HS-27A (cell line): ENCODE results near the gene SCART1.
"Not testable (repeated sequence)": the region's sequence is repeated elsewhere in the genome, so short reads cannot be mapped to it uniquely, and the experiment has no call there.

ENCODE experiments used
- DNase-seq: peaks from one replicate; pipeline ENCODE4 v3.0.0-alpha.2; 2012; ENCODE audit warnings: low read depth, missing footprints

The SCART1 gene

DNA sequence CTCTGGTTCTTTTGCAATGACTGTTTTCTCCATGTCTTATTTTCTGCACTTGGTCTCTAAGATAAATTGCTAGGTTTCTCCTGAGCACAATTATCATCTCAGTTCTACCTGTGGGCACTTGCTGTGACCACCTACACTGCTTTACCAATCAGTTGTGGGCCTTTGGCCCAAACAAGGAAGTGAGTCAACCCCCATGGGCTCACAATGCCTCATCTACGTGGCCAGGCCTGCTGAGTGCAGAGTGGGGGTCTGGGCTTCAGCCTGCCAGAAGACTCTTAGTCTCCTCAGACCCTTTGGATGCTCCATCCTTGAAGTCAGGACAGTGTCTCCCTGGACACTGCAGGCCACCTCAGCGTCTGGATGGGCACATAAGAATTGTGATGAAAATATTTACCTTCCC is 20.3 kb downstream of the SCART1 start:
- no peak for DNase-seq

DNA sequence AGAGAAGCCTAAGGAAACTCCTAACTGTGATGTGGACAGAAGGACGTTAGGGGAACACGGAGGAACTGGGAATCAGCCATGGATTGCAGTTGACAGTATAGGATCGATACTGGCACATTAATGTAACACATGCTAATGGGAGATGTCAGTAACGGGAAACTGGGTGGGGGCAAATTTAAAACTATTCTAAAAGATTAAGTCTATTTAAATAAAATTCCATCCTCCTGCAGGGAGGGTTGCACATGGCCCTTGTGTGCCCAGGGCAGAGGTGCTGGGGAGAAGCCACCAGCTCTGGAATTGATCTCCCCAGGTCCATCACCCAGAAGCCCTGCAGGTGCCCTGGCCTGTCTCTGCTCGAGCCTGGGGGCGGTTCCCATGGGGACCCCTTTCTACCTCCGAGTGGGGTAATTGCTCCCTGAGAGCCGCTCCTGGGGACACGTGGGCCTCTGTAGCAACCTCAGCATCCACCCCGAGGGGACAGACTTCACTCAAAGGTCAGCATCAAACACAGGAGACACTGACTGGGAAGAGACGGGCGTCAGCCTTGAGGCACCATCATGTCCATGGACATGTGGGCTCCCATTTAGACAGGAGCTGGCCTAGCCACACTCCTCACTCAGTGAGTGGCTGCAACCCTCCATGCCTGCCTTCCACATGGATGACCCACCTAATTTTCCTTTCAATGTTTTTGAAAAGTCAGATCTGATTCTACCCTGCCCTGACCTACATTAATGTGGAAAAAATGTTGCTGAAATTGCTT is 21.1 kb downstream of the SCART1 start:
- DNase-seq: no peak

DNA sequence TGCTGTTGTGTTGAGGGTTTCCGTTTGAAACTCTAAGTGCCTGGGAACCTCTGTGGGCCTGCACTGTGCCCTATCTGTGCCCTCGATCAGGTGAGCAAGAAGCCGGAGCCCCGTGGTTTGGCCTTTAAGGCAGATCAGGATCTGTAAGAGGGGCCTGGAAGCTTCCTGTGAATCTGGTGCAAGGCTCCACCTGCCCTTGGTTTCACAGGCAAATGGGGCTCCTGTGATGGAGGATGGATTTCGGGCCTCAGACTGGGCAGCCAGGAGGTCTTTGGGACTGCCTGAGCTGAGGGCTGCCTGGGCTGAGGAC is 21.6 kb downstream of the SCART1 start:
- DNase-seq: no peak

DNA sequence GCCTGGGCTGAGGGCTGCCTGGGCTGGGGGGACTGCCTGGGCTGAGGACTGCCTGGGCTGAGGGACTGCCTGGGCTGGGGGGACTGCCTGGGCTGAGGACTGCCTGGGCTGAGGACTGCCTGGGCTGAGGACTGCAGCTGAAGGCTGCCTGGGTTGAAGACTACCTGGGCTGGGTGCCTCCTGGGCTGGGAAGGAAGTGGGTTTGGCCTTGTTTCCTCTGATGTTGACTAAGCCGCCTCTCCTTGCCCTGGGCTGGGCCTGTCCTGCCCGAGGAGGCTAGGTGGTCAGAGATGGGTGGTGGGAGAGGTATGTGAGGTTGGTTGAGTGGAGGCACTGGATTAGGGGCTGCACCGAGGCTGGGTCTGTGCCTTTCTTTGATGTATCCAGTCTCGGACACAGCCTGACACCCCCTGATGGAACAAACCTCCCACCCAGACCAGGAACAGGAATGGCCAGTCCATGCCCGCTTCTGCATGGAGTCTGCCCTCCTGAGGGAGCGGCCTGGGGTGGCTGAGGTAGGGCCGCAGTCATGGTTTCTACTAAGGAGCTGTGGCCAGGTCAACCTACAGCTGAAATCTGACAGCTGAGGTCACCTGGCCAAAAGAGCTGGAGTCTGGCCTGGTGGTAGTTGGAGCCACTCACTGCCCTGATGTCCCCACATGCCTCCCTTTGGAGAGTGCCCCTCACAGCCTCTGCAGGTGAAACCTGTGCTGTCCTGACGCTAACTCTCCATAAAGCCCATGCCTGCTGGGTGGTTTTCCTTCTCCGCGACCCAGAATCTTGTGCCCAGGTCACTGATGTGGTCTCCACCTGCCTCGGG is 22.3 kb downstream of the SCART1 start:
- DNase-seq: no peak

DNA sequence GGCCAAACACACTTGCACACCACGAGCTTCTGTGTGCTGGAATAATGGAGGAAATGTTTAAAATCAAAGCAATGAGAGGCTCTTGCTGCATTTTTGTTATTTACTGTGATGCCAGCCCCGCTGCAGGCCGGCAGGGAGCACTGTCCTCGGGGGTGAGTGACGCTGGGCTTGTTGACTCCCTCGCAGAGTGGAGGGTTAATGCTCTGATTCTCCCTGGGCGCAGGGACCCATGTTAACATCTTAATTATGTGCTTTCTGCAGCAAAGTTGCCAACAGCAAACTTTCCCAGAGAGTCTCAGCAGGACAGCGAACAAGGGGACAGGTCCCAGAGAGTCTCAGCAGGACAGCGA is 22.9 kb downstream of the SCART1 start:
- no peak for DNase-seq

DNA sequence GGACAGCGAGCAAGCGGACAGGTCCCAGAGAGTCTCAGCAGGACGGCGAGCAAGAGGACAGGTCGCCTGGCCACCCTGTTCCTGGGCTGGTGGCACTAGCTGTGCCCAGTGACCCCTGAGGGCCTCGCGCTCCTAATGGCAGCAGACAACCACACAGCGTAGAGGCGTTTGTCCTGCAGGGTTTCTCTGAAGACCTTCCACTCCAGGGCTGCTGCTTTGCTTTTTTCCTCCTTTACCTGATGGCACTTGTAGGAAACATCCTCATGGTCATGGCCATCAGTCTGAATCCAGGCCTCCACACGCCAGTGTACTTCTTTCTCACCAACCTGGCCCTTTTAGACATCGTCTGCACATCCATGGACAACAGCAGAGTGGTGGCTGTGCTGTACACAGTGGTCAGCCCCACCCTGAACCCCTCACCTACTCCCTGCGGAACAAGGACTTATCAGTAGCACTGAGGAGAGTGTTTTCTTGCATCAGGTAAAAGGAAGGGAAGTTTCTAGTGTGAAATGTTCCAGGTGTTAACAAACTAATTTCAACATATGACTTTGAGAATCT is 27.4 kb downstream of the SCART1 start:
- DNase-seq: no peak

DNA sequence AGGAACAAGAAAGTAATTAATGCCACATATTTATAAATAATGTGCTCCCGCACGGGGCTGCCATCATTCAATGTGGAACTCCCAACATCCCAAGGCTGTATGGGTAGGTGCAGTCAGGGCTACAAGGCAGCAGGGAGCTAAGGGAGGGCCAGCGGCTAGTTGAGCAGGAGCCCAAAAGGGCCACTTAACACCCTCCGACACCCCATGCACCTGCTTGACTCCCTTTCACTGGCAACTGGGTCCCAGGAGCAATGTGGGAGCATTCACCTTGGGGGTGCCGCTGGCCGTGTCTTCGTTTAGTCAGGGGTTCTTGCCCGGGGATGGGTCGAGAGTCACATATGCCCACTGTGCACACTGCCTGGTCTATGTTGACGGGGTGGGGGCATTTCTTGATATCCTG is 27.9 kb downstream of the SCART1 start:
- no peak for DNase-seq

DNA sequence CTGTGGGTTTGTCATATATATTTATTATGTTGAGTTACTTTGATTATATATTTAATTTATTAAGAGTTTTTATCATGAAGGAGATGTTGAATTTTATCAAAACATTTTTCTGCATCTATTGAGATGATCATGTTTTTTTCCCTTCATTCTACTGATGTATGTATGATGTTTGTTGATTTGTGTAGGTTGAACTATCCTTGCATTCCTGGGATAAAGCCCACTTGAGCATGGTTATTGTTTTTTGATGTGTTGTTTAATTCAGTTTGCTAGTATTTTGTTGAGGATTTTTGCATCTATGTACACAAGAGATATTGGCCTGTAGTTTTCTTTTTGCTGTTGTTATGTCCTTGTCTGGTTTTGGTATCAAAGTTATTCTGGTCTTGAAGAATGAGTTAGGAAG is 31.1 kb downstream of the SCART1 start:
- no peak for DNase-seq

DNA sequence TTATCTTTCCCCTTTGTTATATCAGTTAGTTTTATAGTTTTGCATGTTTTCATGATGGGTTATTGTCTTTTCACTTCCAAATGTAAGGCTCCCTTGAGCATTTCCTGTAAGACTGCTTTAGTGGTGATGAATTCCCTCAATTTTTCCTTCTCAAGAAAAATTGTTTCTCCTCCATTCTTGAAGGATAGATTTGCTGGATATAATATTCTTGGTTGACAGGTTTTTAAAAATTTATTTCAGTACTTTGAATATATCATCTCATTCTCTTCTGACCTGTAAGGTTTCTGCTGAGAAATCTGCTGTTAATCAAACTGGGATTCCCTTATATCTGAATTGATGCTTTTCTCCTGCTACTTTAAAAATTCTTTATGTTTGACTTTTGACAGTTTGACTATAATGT is 33.3 kb downstream of the SCART1 start:
- no peak for DNase-seq

DNA sequence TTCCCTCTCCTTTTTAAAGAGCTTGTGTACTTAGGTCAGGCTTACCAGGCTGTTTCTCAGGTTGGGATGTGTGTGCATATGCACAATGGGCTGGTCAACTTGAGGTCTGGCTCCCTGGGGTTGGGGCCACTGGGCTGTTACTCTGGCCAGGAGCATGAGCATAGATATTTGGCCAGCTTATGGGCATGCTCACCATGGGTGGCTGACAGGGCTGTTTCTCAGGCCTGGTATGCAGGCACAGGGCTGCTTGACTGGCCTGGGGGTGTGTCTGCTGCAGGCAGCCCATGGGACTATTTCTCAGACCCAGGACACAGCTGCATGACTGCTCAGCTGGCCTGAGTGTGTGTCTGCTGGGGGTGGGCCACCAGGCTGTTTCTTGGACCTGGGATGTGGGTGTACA is 34.6 kb downstream of the SCART1 start:
- DNase-seq: no peak

DNA sequence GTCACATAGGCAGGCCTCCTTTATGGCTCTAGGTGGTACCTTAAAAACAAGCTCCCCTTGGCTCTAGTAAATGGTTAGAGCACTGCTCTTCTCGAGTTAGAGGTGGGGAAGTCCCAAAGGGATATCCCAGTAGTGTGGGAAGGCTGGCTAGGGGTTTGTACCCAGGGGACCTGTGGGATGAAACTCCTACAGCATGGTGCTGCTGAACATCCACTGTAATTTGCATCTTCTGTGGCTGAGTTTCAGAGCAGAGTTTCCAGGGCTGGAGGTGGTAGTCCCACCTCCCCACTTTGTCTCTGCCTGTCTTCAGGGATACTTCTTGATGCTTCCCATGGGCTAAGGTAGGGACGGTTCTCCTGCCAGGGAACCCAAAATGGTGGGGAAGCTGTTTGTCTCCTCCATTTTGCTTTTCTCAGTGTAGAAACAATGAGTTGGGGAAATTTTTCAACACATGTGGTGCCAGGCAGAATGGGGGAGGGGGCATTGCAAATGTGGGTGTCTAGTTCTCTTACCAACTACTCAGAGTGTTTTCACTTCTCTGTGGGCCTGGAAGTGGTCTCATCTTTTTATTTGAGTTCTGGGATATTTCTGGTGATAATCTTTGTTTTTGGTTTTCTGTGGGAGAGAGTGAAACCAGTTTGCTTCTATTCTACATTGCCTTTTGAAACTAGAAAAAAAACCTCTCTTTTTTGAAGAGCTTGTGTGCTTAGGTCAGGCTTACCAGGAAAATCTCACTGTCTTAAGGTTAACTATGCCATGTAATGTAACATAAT is 36.3 kb downstream of the SCART1 start:
- DNase-seq: no peak

DNA sequence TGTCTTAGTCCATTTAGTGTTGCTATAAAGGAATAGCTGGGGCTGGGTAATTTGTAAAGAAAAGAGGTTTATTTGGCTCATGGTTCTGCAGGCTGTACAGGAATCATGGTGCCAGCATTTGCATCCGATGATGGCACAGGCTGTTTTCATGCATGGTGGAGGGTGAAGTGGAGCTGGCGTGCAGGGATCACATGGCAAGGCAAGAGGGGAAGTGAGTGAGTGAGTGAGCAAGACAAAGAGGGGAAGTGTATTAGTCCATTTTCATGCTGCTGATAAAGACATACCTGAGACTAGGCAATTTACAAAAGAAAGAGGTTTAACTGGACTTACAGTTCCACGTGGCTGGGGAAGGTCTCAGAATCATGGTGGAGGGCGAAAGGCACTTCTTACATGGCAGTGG is 39.8 kb downstream of the SCART1 start:
- not testable (repeated sequence) for DNase-seq

DNA sequence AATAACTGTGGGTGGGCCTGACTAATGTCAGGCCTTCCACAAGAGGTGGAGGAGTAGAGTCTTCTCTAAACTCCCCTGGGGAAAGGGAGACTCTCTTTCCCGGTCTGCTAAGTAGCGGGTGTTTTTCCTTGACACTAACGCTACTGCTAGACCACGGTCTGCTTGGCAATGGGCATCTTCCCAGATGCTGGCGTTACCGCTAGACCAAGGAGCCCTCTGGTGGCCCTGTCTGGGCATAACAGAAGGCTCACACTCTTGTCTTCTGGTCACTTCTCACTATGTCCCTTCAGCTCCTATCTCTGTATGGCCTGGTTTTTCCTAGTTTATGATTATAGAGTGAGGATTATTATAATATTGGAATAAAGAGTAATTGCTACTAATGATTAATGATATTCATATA is 43.6 kb downstream of the SCART1 start:
- DNase-seq: not testable (repeated sequence)

DNA sequence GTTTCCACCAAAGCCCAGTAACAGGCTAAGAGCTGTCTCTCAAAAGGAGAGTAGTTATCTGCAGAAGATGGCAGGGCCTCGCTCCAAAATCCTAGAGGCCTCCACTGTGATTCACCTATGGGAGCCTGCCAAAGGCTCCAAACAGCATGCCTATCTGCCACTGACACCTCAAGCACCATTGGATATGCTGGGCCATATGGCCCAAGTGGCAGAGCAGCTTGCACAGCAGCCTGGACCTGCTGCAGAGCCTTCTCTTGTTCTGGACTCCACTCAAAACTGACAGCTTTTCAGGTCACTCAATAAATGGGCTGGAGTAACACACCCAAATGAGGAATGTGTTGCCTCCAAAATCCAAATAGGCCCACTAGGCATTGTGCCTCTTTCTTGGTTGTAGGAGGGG is 45.4 kb downstream of the SCART1 start:
- not testable (repeated sequence) for DNase-seq

DNA sequence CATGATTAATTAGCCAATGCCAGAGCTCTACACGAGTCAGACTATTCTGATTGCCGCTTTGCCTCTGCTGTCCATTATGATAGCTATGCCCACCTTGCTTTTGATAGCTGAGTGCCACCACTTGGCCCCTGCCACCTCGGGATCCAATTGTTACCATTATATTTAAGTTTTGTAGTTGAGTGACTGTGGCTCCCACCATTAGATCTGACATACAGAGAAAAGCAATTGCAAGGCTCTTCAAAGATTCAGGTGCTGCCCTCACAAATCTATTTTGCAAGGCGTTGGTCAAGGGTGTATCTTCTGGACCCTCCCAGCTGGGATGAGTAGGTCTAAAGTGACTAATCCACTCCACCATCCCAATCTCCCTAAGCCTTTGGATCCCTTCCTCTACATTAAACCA is 47.2 kb downstream of the SCART1 start:
- not testable (repeated sequence) for DNase-seq

DNA sequence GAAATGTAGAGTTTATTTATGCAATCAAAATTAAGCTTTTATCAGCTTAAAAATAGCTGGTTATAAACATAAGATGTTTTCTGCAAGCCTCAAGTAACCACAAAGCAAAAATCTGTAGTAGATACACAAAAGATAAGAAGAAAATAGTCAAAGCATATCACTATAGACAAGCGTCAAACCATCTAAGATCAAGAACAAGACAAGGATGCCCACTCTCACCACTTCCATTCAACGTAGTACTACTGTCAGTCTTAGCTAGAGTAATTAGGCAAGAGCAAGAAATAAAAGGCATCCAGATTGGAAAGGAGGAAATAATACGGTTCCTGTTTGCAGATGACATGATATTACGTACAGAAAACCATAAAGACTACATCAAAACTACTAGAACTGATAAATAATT is 56.0 kb downstream of the SCART1 start:
- no peak for DNase-seq

DNA sequence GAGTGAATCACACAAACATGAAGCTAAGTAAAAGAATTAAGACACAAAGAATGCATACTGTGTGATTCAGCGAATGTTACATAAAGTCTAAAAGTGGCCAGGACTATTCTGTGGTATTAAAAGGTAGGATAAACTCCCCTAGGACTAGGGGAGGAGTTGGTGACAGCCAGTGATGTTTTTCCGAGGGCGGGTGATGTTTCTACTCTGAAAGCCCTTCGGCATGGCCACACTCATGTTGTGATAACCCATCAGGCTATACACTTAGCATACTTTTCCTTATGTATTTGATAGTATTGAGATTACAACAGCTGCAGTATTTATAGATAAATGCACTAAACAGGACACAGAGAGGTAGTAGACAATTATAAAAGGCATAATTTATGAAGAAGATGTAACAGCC is 57.7 kb downstream of the SCART1 start:
- DNase-seq: no peak

DNA sequence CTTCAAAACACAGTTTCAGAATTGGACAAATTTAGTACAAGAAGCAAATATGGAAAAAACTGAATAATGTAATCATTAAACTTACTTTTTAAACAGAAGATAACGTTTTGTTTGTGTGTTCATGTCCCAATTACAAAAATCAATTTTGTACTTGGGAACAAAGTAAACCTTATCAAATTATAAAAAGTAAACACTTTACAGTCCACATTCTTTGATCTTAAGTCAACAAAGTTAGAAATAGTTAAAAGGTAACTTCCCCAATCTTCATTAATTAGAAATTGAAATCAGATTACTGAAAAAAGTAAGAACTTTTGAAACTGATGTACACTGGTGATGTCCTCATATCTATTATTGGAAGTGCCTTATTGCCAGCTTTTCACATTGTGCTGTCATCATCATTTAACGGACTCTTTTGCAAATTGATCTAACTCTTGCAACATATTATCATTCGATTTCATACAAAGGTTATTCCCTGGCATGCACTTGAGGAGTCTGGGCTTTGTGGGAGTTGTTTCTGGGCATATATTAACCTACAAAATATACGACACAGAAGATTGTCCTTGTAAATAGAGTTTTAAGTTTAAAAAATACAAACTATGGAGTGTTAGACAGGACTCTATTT is 58.3 kb downstream of the SCART1 start:
- DNase-seq: no peak

DNA sequence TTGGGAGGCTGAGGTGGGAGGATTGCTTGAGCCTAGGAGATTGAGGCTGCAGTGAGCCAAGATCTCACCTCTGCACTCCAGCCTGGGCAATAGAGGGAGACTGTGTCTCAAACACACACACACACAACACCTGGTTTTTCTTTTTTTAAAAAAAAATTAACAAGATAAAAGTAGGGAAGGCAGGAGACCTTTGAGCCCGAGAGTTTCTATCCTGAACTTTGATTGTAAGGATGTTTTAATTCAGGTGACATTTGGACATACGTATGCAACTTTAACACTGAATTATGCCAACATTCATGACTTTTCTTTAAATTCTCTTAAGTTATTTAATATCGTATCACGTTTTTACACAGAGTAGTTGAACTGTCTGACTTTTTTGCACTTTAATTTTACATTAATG is 61.7 kb downstream of the SCART1 start:
- DNase-seq: no peak

DNA sequence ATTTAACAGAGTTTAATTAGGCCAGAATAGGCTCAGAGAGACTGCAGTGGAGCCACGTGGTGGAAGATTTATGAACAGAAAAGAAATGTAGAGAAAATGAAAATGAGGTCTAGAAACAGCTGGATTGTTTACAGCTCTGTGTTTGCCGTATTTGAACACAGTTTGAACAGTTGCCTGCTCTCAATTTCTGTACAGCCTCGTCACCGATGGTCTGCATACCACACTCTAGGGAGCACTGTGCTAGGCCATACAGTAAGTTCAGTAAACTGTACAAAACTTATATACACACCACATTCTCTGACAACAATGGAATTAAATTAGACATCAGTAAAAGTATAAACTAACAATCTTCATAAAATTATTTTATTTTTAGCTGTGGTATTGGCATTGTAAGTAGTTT is 62.3 kb downstream of the SCART1 start:
- no peak for DNase-seq

DNA sequence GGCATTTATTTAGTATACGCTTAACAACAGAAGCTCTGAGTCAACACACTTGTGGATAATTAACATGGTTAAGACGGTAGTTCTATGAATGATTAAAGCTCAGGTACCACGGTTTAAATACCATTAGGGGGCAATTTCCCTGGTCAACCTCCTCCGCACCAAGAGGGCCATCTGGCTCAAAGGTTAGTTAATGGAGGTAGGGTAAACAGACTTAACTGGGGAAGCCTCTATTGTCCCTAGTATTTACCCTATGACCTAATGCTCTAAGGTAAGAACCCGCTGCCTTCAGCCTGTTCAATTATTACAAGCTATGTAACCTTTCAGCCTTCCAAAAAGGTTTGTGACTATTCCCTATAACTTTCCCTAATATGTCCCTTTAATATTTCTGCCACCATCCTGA is 64.8 kb downstream of the SCART1 start:
- not testable (repeated sequence) for DNase-seq
